NCI-H1930 (cell line): ENCODE measurements around the gene CLSTN2.

ENCODE experiments used
- DNase-seq, 2 experiments: peaks; one replicate each; lab custom pipeline; 2025; lab: John Stamatoyannopoulos, UW

CLSTN2 gene

GRCh38 chr3:140236836-140237501 is 302.0 kb downstream of the CLSTN2 start:
- no peak for DNase-seq

- no peak for DNase-seq
These were observed 303.8 kb downstream of the CLSTN2 start for GRCh38 chr3:140238646-140239314.

GRCh38 chr3:140242818-140243276 is 307.9 kb downstream of the CLSTN2 start:
- no peak for DNase-seq

- DNase-seq, result no peak
These were observed 308.6 kb downstream of the CLSTN2 start for GRCh38 chr3:140243575-140243974.

- no peak for DNase-seq
These were observed 309.9 kb downstream of the CLSTN2 start for GRCh38 chr3:140244893-140245292.

- no peak for DNase-seq
These were observed 311.6 kb downstream of the CLSTN2 start for GRCh38 chr3:140246578-140246977.

GRCh38 chr3:140247775-140248174 is 312.8 kb downstream of the CLSTN2 start:
- no peak for DNase-seq

- no peak for DNase-seq
These were observed 314.2 kb downstream of the CLSTN2 start for GRCh38 chr3:140249188-140249587.

- no peak for DNase-seq
These were observed 315.2 kb downstream of the CLSTN2 start for GRCh38 chr3:140250010-140250855.

- no peak for DNase-seq
These were observed 316.0 kb downstream of the CLSTN2 start for GRCh38 chr3:140250945-140251344.

- no peak for DNase-seq
These were observed 316.7 kb downstream of the CLSTN2 start for GRCh38 chr3:140251678-140252077.

GRCh38 chr3:140252812-140253656 is 318.0 kb downstream of the CLSTN2 start:
- DNase-seq, result no peak

- no peak for DNase-seq
These were observed 323.3 kb downstream of the CLSTN2 start for GRCh38 chr3:140258222-140258724.

GRCh38 chr3:140265302-140265701 is 330.3 kb downstream of the CLSTN2 start:
- no peak for DNase-seq

GRCh38 chr3:140268103-140268502 is 333.1 kb downstream of the CLSTN2 start:
- no peak for DNase-seq

GRCh38 chr3:140268610-140269009 is 333.6 kb downstream of the CLSTN2 start:
- DNase-seq, result no peak

GRCh38 chr3:140270329-140270728 is 335.3 kb downstream of the CLSTN2 start:
- DNase-seq, result no peak

GRCh38 chr3:140273542-140274195 is 338.7 kb downstream of the CLSTN2 start:
- no peak for DNase-seq

GRCh38 chr3:140274429-140274828 is 339.4 kb downstream of the CLSTN2 start:
- no peak for DNase-seq

- no peak for DNase-seq
These were observed 341.7 kb downstream of the CLSTN2 start for GRCh38 chr3:140276703-140277102.

GRCh38 chr3:140277886-140278285 is 342.9 kb downstream of the CLSTN2 start:
- no peak for DNase-seq
